Panc1 (cell line): ENCODE measurements around the gene TRIP10. TPM values are rescaled to one million over a fixed set of nuclear protein-coding genes. Genes with fewer than 3 reads are reported as not detected.

Source experiments
- ATAC-seq: fragments of 200-7000 bp; cut with Tn5 transposase; 2 replicates; pipeline ENCODE4 v1.9.1; 2020; ENCODE audit warnings: mild to moderate bottlenecking, moderate library complexity
- BruUV-seq: library from RNA; stranded (reverse); fragments of 400-500 nt; replicated peaks from 2 replicates; lab custom pipeline; 2021; lab: Mats Ljungman, UMichigan
- CTCF ChIA-PET: fragments of 300-600 bp; sonication (Branson Sonifier 250); formaldehyde crosslinking; loops from one replicate; lab custom pipeline; 2022; ENCODE audit warnings: antibody characterized with exemption; lab: Charles Lee
- POLR2A ChIA-PET: fragments of 300-600 bp; sonication (Branson Sonifier 250); formaldehyde crosslinking; loops from one replicate; lab custom pipeline; 2022; ENCODE audit warnings: antibody characterized with exemption; lab: Charles Lee
- DNase-seq: peaks from one replicate; pipeline ENCODE4 v3.0.0-alpha.2; 2010; ENCODE audit warnings: low read depth, low spot score
- H3K27ac ChIP-seq: 2 replicates; pipeline ENCODE4 v1.5.1; 2011; ENCODE audit warnings: mild to moderate bottlenecking, low read length, inconsistent platforms
- H3K27me3 ChIP-seq: fragments of 200-500 bp; sonication (Bioruptor generic); 2 replicates; pipeline ENCODE4 v1.6.0; 2014; ENCODE audit warnings: low read length, inconsistent platforms; ENCODE audit not compliant: control insufficient read depth, insufficient read depth
- H3K36me3 ChIP-seq: fragments of 200-500 bp; sonication (Bioruptor generic); 2 replicates; pipeline ENCODE4 v1.5.1; 2014; ENCODE audit warnings: inconsistent platforms, mild to moderate bottlenecking, low read length, moderate library complexity; ENCODE audit not compliant: control insufficient read depth, insufficient read depth
- H3K4me1 ChIP-seq: 2 replicates; pipeline ENCODE4 v1.5.1; 2011; ENCODE audit warnings: inconsistent platforms, mild to moderate bottlenecking, low read length, moderate library complexity; ENCODE audit not compliant: control insufficient read depth, insufficient read depth
- H3K4me3 ChIP-seq, 2 experiments: 2 replicates each; pipeline ENCODE4 v1.5.1; 2011 to 2012; ENCODE audit warnings: low read depth in 2 of 2, low read length in 2 of 2, mild to moderate bottlenecking in 2 of 2, inconsistent platforms in 1 of 2, moderate library complexity in 1 of 2
- H3K9me3 ChIP-seq: fragments of 200-500 bp; sonication (Bioruptor generic); 2 replicates; pipeline ENCODE4 v1.5.1; 2014; ENCODE audit warnings: low read depth, mild to moderate bottlenecking, inconsistent platforms, low read length, moderate library complexity; ENCODE audit not compliant: control insufficient read depth, insufficient read depth
- CTCF ChIP-seq: fragments of 450-650 bp; IDR thresholded peaks from 2 replicates; pipeline ENCODE4 v1.5.1; 2017; ENCODE audit warnings: mild to moderate bottlenecking
- POLR2AphosphoS5 ChIP-seq: IDR thresholded peaks from 2 replicates; pipeline ENCODE4 v1.6.1; 2012; ENCODE audit warnings: mild to moderate bottlenecking, low read depth, low read length, moderate library complexity
- REST ChIP-seq, 2 experiments: IDR thresholded peaks; 2 replicates each; pipeline ENCODE4 v1.6.1; 2011 to 2012; ENCODE audit warnings: low read depth in 2 of 2, control low read depth in 1 of 2, low read length in 1 of 2, mild to moderate bottlenecking in 1 of 2, moderate library complexity in 1 of 2; ENCODE audit not compliant: insufficient read depth in 1 of 2
- SIN3A ChIP-seq: IDR thresholded peaks from 2 replicates; pipeline ENCODE4 v1.6.1; 2012; ENCODE audit warnings: low read depth, mild to moderate bottlenecking, low read length, moderate library complexity, borderline replicate concordance; ENCODE audit not compliant: insufficient read depth
- TCF7L2 ChIP-seq: IDR thresholded peaks from 2 replicates; pipeline ENCODE4 v1.6.1; 2011; ENCODE audit warnings: mild to moderate bottlenecking, low read depth, low read length, inconsistent platforms
- in situ Hi-C: cut with HindIII; loops from 2 replicates; pipeline ENCODE4 v1.10.0; 2016; ENCODE audit warnings: low sequenced_read_pairs, low pct_unique_long_range_greater_than_20kb
- intact Hi-C: fragments of 100-400 bp; cut with micrococcal nuclease; formaldehyde crosslinking; loops from one replicate; pipeline ENCODE4 v1.10.0; 2022; ENCODE audit not compliant: unreplicated experiment
- total RNA-seq: library from RNA; stranded (reverse); gene quantifications from one replicate; pipeline ENCODE4 v1.2.1, GENCODE V29; 2021; ENCODE audit not compliant: unreplicated experiment

TRIP10 gene
- total RNA-seq, 1 experiment from 2014 or later, result 115 TPM

DNA sequence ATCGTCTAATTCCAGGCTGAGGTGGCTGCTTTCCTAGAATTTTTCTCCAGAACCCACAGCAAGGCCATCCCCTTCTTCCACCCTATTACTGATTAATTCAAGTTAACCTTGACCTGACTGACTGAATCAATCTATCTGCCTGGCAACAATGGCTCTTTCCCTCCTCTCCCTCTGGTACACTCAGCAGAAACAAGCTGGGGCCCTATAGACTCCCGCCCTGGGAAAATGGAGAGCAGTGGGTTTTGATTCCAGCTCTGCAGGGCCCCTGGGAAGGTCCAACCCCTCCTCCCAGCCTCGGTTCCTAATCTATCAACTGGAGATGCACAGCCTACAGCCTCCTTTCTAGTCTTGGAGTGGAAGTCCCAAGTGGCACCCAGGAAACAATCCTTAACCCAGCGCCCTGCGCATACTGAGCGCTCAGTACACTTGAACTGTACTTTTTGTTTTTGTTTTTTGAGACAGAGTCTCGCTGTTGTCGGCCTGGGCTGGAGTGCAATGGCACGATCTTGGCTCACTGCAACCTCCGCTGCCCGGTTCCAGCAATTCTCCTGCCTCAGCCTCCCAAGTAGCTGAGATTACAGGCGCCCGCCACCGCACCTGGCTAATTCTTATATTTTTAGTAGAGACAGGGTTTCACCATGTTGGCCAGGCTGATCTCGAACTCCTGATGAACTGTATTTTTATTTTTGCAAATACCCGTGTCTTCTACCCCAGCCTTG is 13.8 kb upstream of the TRIP10 start:
- Histone ChIP-seq H3K4me3 (no peak overlapping the region), H3K27me3 (no peaks in the 10 kb centered on the region), H3K4me1 (no peaks in the 10 kb centered on the region), H3K27ac (no peak overlapping the region), H3K9me3 (no peaks in the 10 kb centered on the region), H3K36me3 (no peaks in the 10 kb centered on the region)
- intact Hi-C loops, result no loop called here
- in situ Hi-C loops, result no loop called here
- ATAC-seq, result no peak
- CTCF ChIA-PET, result no interaction called here
- no TSS peak for BruUV-seq
- POLR2A ChIA-PET, result no interaction called here
- TF ChIP-seq TCF7L2 (no peak), REST (IDR thresholded peaks at IDR 0.05; ENCODE audit: insufficient read depth in 1 of 2, low read depth in 2 of 2, low read length in 1 of 2) (no peak), POLR2AphosphoS5 (no peak), CTCF (no peak), SIN3A (no peak)
- no peak for DNase-seq

DNA sequence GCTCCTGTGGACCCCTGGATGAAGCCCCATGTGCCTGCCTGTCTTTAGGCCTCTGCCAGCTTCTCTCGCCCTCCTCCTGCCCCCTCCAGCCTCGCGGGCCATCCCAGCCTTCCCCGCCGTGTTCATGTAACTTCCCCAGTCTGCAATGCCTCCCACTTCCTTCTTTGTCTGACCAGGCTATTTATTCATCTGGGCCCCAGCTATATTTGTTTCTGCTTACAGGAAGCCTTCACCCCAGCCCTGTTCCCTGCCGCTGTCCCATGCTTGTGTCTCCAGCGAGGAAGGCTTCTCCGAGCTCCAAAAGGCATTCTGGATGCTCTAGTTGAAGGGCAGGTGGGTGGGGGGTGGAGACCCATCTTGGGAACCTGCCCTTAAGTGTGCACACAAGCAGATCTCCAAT is 11.1 kb upstream of the TRIP10 start:
- TF ChIP-seq CTCF, result no peak
- TF ChIP-seq REST (IDR thresholded peaks at IDR 0.05; ENCODE audit: insufficient read depth in 1 of 2, low read depth in 2 of 2, low read length in 1 of 2), result no peak
- TF ChIP-seq POLR2AphosphoS5, result no peak
- Histone ChIP-seq H3K27me3 (no peaks in the 10 kb centered on the region), H3K27ac (no peak overlapping the region), H3K9me3 (no peaks in the 10 kb centered on the region), H3K4me1 (no peaks in the 10 kb centered on the region), H3K4me3 (no peak overlapping the region), H3K36me3 (no peaks in the 10 kb centered on the region)
- intact Hi-C loops (no loop called here), in situ Hi-C loops (no loop called here)
- no peak for ATAC-seq
- ChIA-PET CTCF (interaction anchor here (0.7 kb wide), 1 partner anchor 58 kb away, joined by 10 read pairs; the partner anchor contains the start of gene TNFSF14), POLR2A (no interaction called here)
- no TSS peak for BruUV-seq
- DNase-seq, result no peak
